Neural progenitor cell (in vitro differentiated cells): Measurements from ENCODE around the gene GRM8.

Experiments
- EZH2 ChIP-seq: fragments of 200-600 bp; sonication (generic); IDR thresholded peaks from 2 replicates; pipeline ENCODE4 v1.6.1; 2017; ENCODE audit warnings: antibody characterized with exemption, mild to moderate bottlenecking, moderate library complexity
- EZH2phosphoT487 ChIP-seq: fragments of 200-600 bp; sonication (generic); IDR thresholded peaks from 2 replicates; pipeline ENCODE4 v1.6.1; 2017; ENCODE audit warnings: antibody characterized with exemption
- TF ChIP-seq, protein P1 (sequence below): fragments of 200-600 bp; sonication (generic); IDR thresholded peaks from 2 replicates; pipeline ENCODE4 v1.5.1; 2017; ENCODE audit warnings: antibody characterized with exemption, mild to moderate bottlenecking

DNA sequence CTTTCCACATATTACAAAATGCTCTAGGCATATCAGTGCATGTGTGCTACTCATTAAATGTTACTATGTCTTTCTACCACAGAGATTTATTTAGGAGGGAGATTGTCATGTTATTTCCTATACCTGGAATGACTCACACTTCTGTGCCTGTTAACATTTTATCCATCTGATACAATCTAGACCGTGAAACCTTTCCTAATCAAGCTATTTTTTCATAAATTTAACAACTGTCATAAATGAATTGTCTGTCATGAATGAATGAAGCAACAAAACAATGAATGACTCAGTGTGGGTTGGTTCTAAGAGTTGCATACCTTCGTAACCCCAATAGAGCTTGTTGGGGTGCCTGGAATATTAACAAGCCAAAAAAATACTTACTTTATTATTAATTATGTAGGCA is 554.3 kb downstream of the GRM8 start:
- TF ChIP-seq, protein P1, sequence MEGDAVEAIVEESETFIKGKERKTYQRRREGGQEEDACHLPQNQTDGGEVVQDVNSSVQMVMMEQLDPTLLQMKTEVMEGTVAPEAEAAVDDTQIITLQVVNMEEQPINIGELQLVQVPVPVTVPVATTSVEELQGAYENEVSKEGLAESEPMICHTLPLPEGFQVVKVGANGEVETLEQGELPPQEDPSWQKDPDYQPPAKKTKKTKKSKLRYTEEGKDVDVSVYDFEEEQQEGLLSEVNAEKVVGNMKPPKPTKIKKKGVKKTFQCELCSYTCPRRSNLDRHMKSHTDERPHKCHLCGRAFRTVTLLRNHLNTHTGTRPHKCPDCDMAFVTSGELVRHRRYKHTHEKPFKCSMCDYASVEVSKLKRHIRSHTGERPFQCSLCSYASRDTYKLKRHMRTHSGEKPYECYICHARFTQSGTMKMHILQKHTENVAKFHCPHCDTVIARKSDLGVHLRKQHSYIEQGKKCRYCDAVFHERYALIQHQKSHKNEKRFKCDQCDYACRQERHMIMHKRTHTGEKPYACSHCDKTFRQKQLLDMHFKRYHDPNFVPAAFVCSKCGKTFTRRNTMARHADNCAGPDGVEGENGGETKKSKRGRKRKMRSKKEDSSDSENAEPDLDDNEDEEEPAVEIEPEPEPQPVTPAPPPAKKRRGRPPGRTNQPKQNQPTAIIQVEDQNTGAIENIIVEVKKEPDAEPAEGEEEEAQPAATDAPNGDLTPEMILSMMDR, result no peak
- TF ChIP-seq EZH2phosphoT487 (no peak), EZH2 (no peak)
